ENCODE results near the gene LRRIQ4.

DNA sequence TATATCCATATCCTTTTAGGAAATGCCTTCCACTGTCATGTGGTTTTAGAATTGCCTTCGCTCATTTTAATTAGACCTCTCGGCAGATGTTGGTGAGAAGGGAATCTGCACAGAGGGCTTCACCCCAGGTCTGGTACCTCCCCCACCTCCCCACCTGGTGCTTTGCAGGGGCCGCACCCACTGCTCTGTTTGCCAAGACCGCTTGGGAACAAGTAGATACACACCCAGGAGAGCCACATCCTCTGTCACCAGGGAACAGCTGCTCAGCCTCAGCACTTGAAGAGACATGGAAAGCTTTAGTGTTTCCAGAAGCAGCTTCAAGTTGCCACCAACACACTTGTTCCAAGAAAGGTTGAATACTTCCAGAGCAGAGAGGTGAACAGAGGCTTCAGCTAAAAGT is 35.2 kb downstream of the LRRIQ4 start:
- TF ChIP-seq EZH2phosphoT487 (IDR thresholded peaks at IDR 0.05; ENCODE audit: insufficient read depth, low read depth) = no peak
- no peak for TF ChIP-seq EZH2 (IDR thresholded peaks at IDR 0.05; ENCODE audit: insufficient read depth, poor library complexity, severe bottlenecking)
